ENCODE data around the gene SDR42E1. TPM values are rescaled to one million over a fixed set of nuclear protein-coding genes. Genes with fewer than 3 reads are reported as not detected.
A peak's percentile ranks its signal among the peaks of the same experiment; 100 is the strongest.
"Not testable (repeated sequence)": the region's sequence is repeated elsewhere in the genome, so short reads cannot be mapped to it uniquely, and the experiment has no call there.

SDR42E1 gene
- total RNA-seq, 2 donors from 2014 or later, result 2.6 to 3.4 TPM

DNA sequence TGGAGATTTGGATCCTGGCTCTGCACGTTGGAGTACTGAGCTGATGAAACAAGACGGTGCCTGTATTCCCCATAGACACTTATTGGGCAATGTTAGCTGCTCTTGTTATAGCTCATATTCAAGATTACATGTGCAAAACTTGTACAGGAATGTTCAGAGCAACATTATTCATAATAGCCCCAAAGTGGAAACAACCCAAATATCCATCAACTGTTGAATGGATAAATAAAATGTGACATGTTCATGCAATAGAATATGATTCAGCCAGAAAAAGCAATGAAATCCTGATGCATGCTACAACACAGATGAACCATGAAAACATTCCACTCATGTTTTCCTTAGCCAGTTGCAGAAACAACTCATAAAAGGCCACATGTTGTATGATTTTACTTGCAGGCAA lies 5.7 kb upstream of the SDR42E1 start:
- Histone ChIP-seq H3K27ac (no peak overlapping the region), H3K9me3 (no peaks in the 10 kb centered on the region), H3K36me3 (replicated peaks in 1 of 2; ENCODE audit: insufficient read depth in 1 of 2, low read depth in 2 of 2) (no peaks in the 10 kb centered on the region), H3K4me1 (peaks cover 13% of the 10 kb centered on the region), H3K4me3 (no peak overlapping the region), H3K27me3 (no peaks in the 10 kb centered on the region)
- intact Hi-C loops (cut with DNase I), result no loop called here
- 82 to 86% methylated on average over 2 of the region's 2 CpGs for WGBS, 2 donors
- DNase-seq (no peak), ATAC-seq (no peak)
- TF ChIP-seq POLR2A (IDR thresholded peaks at IDR 0.05) (no peak), CTCF (IDR thresholded peaks at IDR 0.05) (no peak)

- TF ChIP-seq POLR2A (IDR thresholded peaks at IDR 0.05) (no peak), CTCF (IDR thresholded peaks at IDR 0.05) (peak in 6 of 7 experiments; percentile 31 to 55 (median 47))
- no peak overlapping the region for H3K27ac ChIP-seq
Observed at GRCh38 chr16:82016263-82016662, 5.0 kb upstream of the SDR42E1 start.

GRCh38 chr16:82013139-82013538 lies 1.9 kb upstream of the SDR42E1 start:
- TF ChIP-seq CTCF (IDR thresholded peaks at IDR 0.05) (no peak), POLR2A (IDR thresholded peaks at IDR 0.05) (no peak)
- H3K4me3 ChIP-seq, result no peak overlapping the region
- no peaks in the 10 kb centered on the region for H3K9me3 ChIP-seq
- peaks cover 27% of the 10 kb centered on the region for H3K4me1 ChIP-seq
- no peaks in the 10 kb centered on the region for H3K27me3 ChIP-seq
- no peak overlapping the region for H3K27ac ChIP-seq
- ATAC-seq (no peak), DNase-seq (no peak)
- 48 to 54% methylated on average over 2 of the region's 2 CpGs for WGBS, 2 donors
- intact Hi-C loops (cut with DNase I), result no loop called here
- H3K36me3 ChIP-seq (replicated peaks in 1 of 2; ENCODE audit: insufficient read depth in 1 of 2, low read depth in 2 of 2), result no peaks in the 10 kb centered on the region

More at GRCh38 chr16:82016263-82016662, 5.0 kb upstream of the SDR42E1 start:
- DNase-seq, result peak in 1 of 4 donors; percentile 27
- WGBS, 2 donors, result 13 to 15% methylated on average over 7 of the region's 7 CpGs
- Histone ChIP-seq H3K9me3 (no peaks in the 10 kb centered on the region), H3K4me1 (peaks cover 18% of the 10 kb centered on the region), H3K4me3 (no peak overlapping the region), H3K27me3 (no peaks in the 10 kb centered on the region), H3K36me3 (replicated peaks in 1 of 2; ENCODE audit: insufficient read depth in 1 of 2, low read depth in 2 of 2) (no peaks in the 10 kb centered on the region)
- intact Hi-C loops (cut with DNase I), result no loop called here
- ATAC-seq, result peak; percentile 64

GRCh38 chr16:82010649-82011048 lies 621 bp downstream of the SDR42E1 start:
- ATAC-seq (no peak), DNase-seq (no peak)
- H3K9me3 ChIP-seq, result no peaks in the 10 kb centered on the region
- no peak for TF ChIP-seq POLR2A (IDR thresholded peaks at IDR 0.05)
- TF ChIP-seq CTCF (IDR thresholded peaks at IDR 0.05), result no peak
- peaks cover 25% of the 10 kb centered on the region for H3K4me1 ChIP-seq
- H3K27me3 ChIP-seq, result no peaks in the 10 kb centered on the region
- intact Hi-C loops (cut with DNase I), result no loop called here
- no peaks in the 10 kb centered on the region for H3K36me3 ChIP-seq (replicated peaks in 1 of 2; ENCODE audit: insufficient read depth in 1 of 2, low read depth in 2 of 2)
- 63 to 79% methylated on average over 8 of the region's 8 CpGs for WGBS, 2 donors
- H3K4me3 ChIP-seq, result peak overlapping the region in 1 of 2 donors; percentile 79
- H3K27ac ChIP-seq, result peak overlapping the region in 3 of 4 donors; percentile 54 to 77 (median 57)

DNA sequence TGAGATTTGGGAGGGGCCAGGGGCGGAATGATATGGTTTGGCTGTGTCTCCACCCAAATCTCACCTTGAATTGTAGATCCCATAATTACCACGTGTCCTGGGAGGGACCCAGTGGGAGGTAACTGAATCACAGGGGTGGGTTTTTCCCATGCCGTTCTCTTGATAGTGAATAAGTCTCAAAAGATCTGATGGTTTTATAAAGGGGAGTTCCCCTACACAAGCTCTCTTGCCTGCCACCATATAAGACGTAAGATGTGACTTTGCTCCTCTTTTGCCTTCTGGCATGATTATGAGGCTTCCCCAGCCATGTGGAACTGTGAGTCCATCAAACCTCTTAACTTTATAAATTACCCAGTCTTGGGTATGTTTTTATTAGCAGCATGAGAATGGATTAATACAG lies 1.5 kb downstream of the SDR42E1 start:
- H3K9me3 ChIP-seq; H3K27me3 ChIP-seq; H3K4me3 ChIP-seq; ATAC-seq; H3K36me3 ChIP-seq (replicated peaks in 1 of 2; ENCODE audit: insufficient read depth in 1 of 2, low read depth in 2 of 2); intact Hi-C loops (cut with DNase I); DNase-seq; H3K27ac ChIP-seq: not testable (repeated sequence)
- 81 to 86% methylated on average over 4 of the region's 4 CpGs for WGBS, 2 donors
- H3K4me1 ChIP-seq, result peaks cover 27% of the 10 kb centered on the region
